Right lobe of liver (tissue), 4 donors: ENCODE results near the gene PIGBOS1.

Source experiments
- CTCF ChIP-seq, 4 donors: fragments of 200-600 bp in 3 of 4; fragments of 450-650 bp in 1 of 4; IDR thresholded peaks; one replicate each; pipeline versions ENCODE4 v1.5.1 to v1.8.0; 2016 to 2022; ENCODE audit warnings: antibody characterized with exemption in 4 of 4, mild to moderate bottlenecking in 2 of 4
- POLR2A ChIP-seq: fragments of 450-650 bp; IDR thresholded peaks from one replicate; pipeline ENCODE4 v1.6.1; 2017; ENCODE audit warnings: antibody characterized with exemption, mild to moderate bottlenecking
- donor health status: DM: no; HTN: no; CAD: no.
- donor health status: DM: no; HTN: no; CAD: no.
- donor health status: DM: no; HTN: yes; CAD: no.

GRCh38 chr15:55349282-55349681 is 30.4 kb upstream of the PIGBOS1 start:
- no peak for TF ChIP-seq CTCF (IDR thresholded peaks at IDR 0.05)
- TF ChIP-seq POLR2A = no peak
